ENCODE measurements around the gene SCN1A. TPM values are rescaled to one million over a fixed set of nuclear protein-coding genes. Genes with fewer than 3 reads are reported as not detected.

SCN1A gene
- total and polyA plus RNA-seq, 2 of the 8 experiments (the other 6 are each of a cell fraction or from before 2014, with no cell fraction given): 0.18 to 1.9 TPM

GRCh38 chr2:166158546-166158945, 30.7 kb upstream of the SCN1A start:
- no peak overlapping the region for H3K23ac ChIP-seq (ENCODE audit: insufficient read length)
- no peak overlapping the region for H2BK5ac ChIP-seq (ENCODE audit: low read depth, low read length)
- H2BK15ac ChIP-seq (ENCODE audit: low read length): no peak overlapping the region
- FAIRE-seq: no peak
- no peak overlapping the region for H4K5ac ChIP-seq (ENCODE audit: insufficient read length, low read depth, low read length)
- H3K18ac ChIP-seq (ENCODE audit: extremely low read depth, low read length): no peak overlapping the region
- H3K9me3 ChIP-seq (ENCODE audit: insufficient read depth in 2 of 2, low read depth in 1 of 2, low read length in 1 of 2): no peaks in the 10 kb centered on the region
- no peak overlapping the region for H3K4me2 ChIP-seq (ENCODE audit: insufficient read depth in 1 of 2, low read depth in 2 of 2, low read length in 2 of 2)
- DNase-seq (ENCODE audit: low read depth in 1 of 2, low spot score in 2 of 2): no peak
- H2AFZ ChIP-seq (ENCODE audit: low read length): no peak overlapping the region
- H3K36me3 ChIP-seq (ENCODE audit: control insufficient read depth in 2 of 4, insufficient read depth in 4 of 4, low read length in 3 of 4): no peaks in the 10 kb centered on the region
- no peak overlapping the region for H3K56ac ChIP-seq (replicated peaks; ENCODE audit: insufficient read length, low read depth, low read length)
- H3K79me2 ChIP-seq (ENCODE audit: control insufficient read depth in 1 of 2, insufficient read depth in 2 of 2, low read length in 2 of 2): no peaks in the 10 kb centered on the region
- H3K14ac ChIP-seq (ENCODE audit: insufficient read length): no peak overlapping the region
- H3K9ac ChIP-seq (replicated peaks in 1 of 4; ENCODE audit: extremely low read depth in 1 of 4, low read depth in 3 of 4, low read length in 3 of 4): no peak overlapping the region
- H4K91ac ChIP-seq (replicated peaks; ENCODE audit: insufficient read length, low read length): no peak overlapping the region
- H3K4me3 ChIP-seq (ENCODE audit: extremely low read depth in 1 of 4, insufficient read depth in 2 of 4, low read depth in 3 of 4, low read length in 4 of 4): no peak overlapping the region
- H3K23me2 ChIP-seq (ENCODE audit: low read depth, low read length): no peaks in the 10 kb centered on the region
- CTCF ChIA-PET (ENCODE audit: partially characterized antibody): interaction anchor here (1.2 kb wide), 1 partner anchor 22 kb away, joined by 5 read pairs; no protein-coding TSS in a partner anchor
- WGBS, 2 experiments (ENCODE audit: extremely low coverage in 1 of 2, insufficient coverage in 1 of 2, insufficient read length in 1 of 2, insufficient replicate concordance in 2 of 2, low coverage in 1 of 2, low lambda C conversion rate in 2 of 2, missing lambda C conversion rate in 1 of 2): 86% methylated on average over 2 of the region's 2 CpGs; no CpG with 5 or more reads in 1 of the 2 experiments
- no peaks in the 10 kb centered on the region for H3K27me3 ChIP-seq (replicated peaks in 1 of 4; ENCODE audit: control insufficient read depth in 3 of 4, extremely low read depth in 1 of 4, insufficient read depth in 3 of 4, low read length in 3 of 4)
- H3K79me1 ChIP-seq (ENCODE audit: low read depth, low read length): no peaks in the 10 kb centered on the region
- POLR2A ChIA-PET (ENCODE audit: partially characterized antibody): no interaction called here
- no peak overlapping the region for H2BK12ac ChIP-seq (ENCODE audit: low read depth, low read length)
- no peak overlapping the region for H2AK5ac ChIP-seq (ENCODE audit: low read depth, low read length)
- no peak overlapping the region for H4K8ac ChIP-seq (ENCODE audit: extremely low read depth, insufficient read depth, low read length)
- no peak for TF ChIP-seq POLR2A (IDR thresholded peaks at IDR 0.05; ENCODE audit: control extremely low read depth in 1 of 2, low read depth in 2 of 2, low read length in 2 of 2)
- TF ChIP-seq BCL11A (IDR thresholded peaks at IDR 0.05; ENCODE audit: low read depth in 2 of 2, low read length in 2 of 2): no peak
- TF ChIP-seq E2F6 (IDR thresholded peaks at IDR 0.05): no peak
- no peak for TF ChIP-seq CEBPB (IDR thresholded peaks at IDR 0.05; ENCODE audit: low read depth, low read length)
- no peak for TF ChIP-seq CBX8 (IDR thresholded peaks at IDR 0.05; ENCODE audit: borderline replicate concordance, low read depth, low read length)
- TF ChIP-seq POU5F1 (IDR thresholded peaks at IDR 0.05; ENCODE audit: low read depth, low read length): no peak
- TF ChIP-seq CHD1 (IDR thresholded peaks at IDR 0.05; ENCODE audit: low read depth, low read length): no peak
- TF ChIP-seq ATF3 (IDR thresholded peaks at IDR 0.05; ENCODE audit: insufficient read depth, low read depth, low read length): no peak
- no peak for TF ChIP-seq USF2 (IDR thresholded peaks at IDR 0.05; ENCODE audit: low read length)
- no peak for TF ChIP-seq TCF12 (IDR thresholded peaks at IDR 0.05; ENCODE audit: low read depth, low read length)
- no peak for TF ChIP-seq SP2 (IDR thresholded peaks at IDR 0.05; ENCODE audit: low read length)
- no peaks in the 10 kb centered on the region for H4K20me1 ChIP-seq (replicated peaks in 1 of 2; ENCODE audit: control insufficient read depth in 1 of 2, insufficient read depth in 2 of 2, low read length in 2 of 2)
- H3K27ac ChIP-seq (ENCODE audit: low read depth, low read length): no peak overlapping the region
- H2BK20ac ChIP-seq (ENCODE audit: low read length): no peak overlapping the region
- H2BK120ac ChIP-seq (replicated peaks; ENCODE audit: low read depth, low read length): no peak overlapping the region
- no peaks in the 10 kb centered on the region for H3K4me1 ChIP-seq (replicated peaks in 1 of 4; ENCODE audit: control insufficient read depth in 3 of 4, insufficient read depth in 4 of 4, low read length in 3 of 4)
- H3K4ac ChIP-seq (replicated peaks; ENCODE audit: insufficient read length, low read depth, low read length): no peak overlapping the region
